ENCODE results near the gene DENND1A. TPM values are rescaled to one million over a fixed set of nuclear protein-coding genes. Genes with fewer than 3 reads are reported as not detected.

The DENND1A gene
- total RNA-seq, 1 experiment from 2014 or later: 29.7 TPM

DNA sequence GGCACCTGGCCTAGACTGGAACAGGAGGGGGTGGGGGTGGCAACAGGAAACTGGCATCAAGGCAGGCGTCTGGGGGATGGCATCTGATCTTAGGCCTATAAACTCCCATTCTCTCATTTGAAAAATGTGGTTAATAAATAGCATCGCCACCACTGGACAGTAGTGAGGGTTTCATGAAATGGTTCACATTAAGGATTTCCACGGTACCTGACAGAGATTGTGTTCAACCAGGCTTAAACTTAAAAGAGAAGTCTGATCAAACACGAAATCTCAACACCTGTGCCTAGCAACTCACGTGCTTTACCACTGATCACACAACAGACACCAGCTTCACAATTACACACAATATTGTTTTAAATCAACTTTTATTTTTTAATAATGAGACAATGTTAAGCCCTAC, 3.0 kb downstream of the DENND1A start:
- Histone ChIP-seq H3K9me3 (ENCODE audit: low read length) (no peaks in the 10 kb centered on the region), H3K27me3 (ENCODE audit: low read length) (no peaks in the 10 kb centered on the region), H3K79me2 (ENCODE audit: low read length) (peaks cover 63% of the 10 kb centered on the region), H3K4me2 (ENCODE audit: low read length) (no peak overlapping the region), H4K20me1 (ENCODE audit: low read length) (0 out of 2 replicates have a peak, but pooled peaks cover 4% of the 10 kb centered on the region), H3K9me2 (replicated peaks; ENCODE audit: low read length) (no peaks in the 10 kb centered on the region), H3K4me1 (ENCODE audit: insufficient read depth, low read length) (peaks cover 71% of the 10 kb centered on the region), H3K4me3 (ENCODE audit: low read length) (no peak overlapping the region), H3K27ac (ENCODE audit: low read length) (no peak overlapping the region), H2AFZ (ENCODE audit: low read length) (no peak overlapping the region), H3F3A (ENCODE audit: low read length, unreplicated experiment) (no peaks in the 10 kb centered on the region), H3K36me3 (ENCODE audit: low read depth, low read length) (no peaks in the 10 kb centered on the region), H3K9ac (ENCODE audit: low read length) (no peak overlapping the region)
- DNase-seq (no peak), ATAC-seq (no peak)
- CTCF ChIA-PET: no interaction called here
- TF ChIP-seq EZH2phosphoT487 (IDR thresholded peaks at IDR 0.05; ENCODE audit: borderline replicate concordance, low read length) (no peak), EZH2 (IDR thresholded peaks at IDR 0.05; ENCODE audit: low read length, unreplicated experiment) (no peak)
- TF ChIP-seq, protein P1, sequence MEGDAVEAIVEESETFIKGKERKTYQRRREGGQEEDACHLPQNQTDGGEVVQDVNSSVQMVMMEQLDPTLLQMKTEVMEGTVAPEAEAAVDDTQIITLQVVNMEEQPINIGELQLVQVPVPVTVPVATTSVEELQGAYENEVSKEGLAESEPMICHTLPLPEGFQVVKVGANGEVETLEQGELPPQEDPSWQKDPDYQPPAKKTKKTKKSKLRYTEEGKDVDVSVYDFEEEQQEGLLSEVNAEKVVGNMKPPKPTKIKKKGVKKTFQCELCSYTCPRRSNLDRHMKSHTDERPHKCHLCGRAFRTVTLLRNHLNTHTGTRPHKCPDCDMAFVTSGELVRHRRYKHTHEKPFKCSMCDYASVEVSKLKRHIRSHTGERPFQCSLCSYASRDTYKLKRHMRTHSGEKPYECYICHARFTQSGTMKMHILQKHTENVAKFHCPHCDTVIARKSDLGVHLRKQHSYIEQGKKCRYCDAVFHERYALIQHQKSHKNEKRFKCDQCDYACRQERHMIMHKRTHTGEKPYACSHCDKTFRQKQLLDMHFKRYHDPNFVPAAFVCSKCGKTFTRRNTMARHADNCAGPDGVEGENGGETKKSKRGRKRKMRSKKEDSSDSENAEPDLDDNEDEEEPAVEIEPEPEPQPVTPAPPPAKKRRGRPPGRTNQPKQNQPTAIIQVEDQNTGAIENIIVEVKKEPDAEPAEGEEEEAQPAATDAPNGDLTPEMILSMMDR (conservative IDR thresholded peaks at IDR 0.05; ENCODE audit: low read depth, low read length): no peak
- POLR2A ChIA-PET (ENCODE audit: unreplicated experiment): no interaction called here
- intact Hi-C loops (cut with micrococcal nuclease): loop anchor here (5.0 kb wide), 1 partner anchor 385 kb away; no protein-coding TSS in a partner anchor
- no TSS peak for BruUV-seq (replicated peaks)

GRCh38 chr9:123925819-123926218, 4.1 kb downstream of the DENND1A start:
- ChIA-PET POLR2A (ENCODE audit: unreplicated experiment) (no interaction called here), CTCF (no interaction called here)
- no peaks in the 10 kb centered on the region for H3K36me3 ChIP-seq (ENCODE audit: low read depth, low read length)
- peaks cover 73% of the 10 kb centered on the region for H3K79me2 ChIP-seq (ENCODE audit: low read length)
- DNase-seq (peak; percentile 58), ATAC-seq (no peak)
- H3K27me3 ChIP-seq (ENCODE audit: low read length): no peaks in the 10 kb centered on the region
- H3K27ac ChIP-seq (ENCODE audit: low read length): peak overlapping the region; percentile 39; the same call in 1 of the 2 replicates
- H2AFZ ChIP-seq (ENCODE audit: low read length): no peak overlapping the region
- peak overlapping the region; percentile 28 for H3K4me2 ChIP-seq (ENCODE audit: low read length)
- H3K4me3 ChIP-seq (ENCODE audit: low read length): no peak overlapping the region
- H3K9me3 ChIP-seq (ENCODE audit: low read length): no peaks in the 10 kb centered on the region
- H3K9me2 ChIP-seq (replicated peaks; ENCODE audit: low read length): no peaks in the 10 kb centered on the region
- intact Hi-C loops (cut with micrococcal nuclease): loop anchor here (5.0 kb wide), 1 partner anchor 384 kb away; no protein-coding TSS in a partner anchor
- TF ChIP-seq, protein P1 (conservative IDR thresholded peaks at IDR 0.05; ENCODE audit: low read depth, low read length): no peak
- TF ChIP-seq EZH2phosphoT487 (IDR thresholded peaks at IDR 0.05; ENCODE audit: borderline replicate concordance, low read length): no peak
- no peak for TF ChIP-seq EZH2 (IDR thresholded peaks at IDR 0.05; ENCODE audit: low read length, unreplicated experiment)
- no peaks in the 10 kb centered on the region for H3F3A ChIP-seq (ENCODE audit: low read length, unreplicated experiment)
- peaks cover 61% of the 10 kb centered on the region for H3K4me1 ChIP-seq (ENCODE audit: insufficient read depth, low read length)
- H4K20me1 ChIP-seq (ENCODE audit: low read length): 0 out of 2 replicates have a peak, but pooled peaks cover 4% of the 10 kb centered on the region
- no TSS peak for BruUV-seq (replicated peaks)
- no peak overlapping the region for H3K9ac ChIP-seq (ENCODE audit: low read length)

GRCh38 chr9:123925161-123925560, 4.8 kb downstream of the DENND1A start:
- H3K9ac ChIP-seq (ENCODE audit: low read length): no peak overlapping the region
- POLR2A ChIA-PET (ENCODE audit: unreplicated experiment): no interaction called here
- 0 out of 2 replicates have a peak, but pooled peaks cover 4% of the 10 kb centered on the region for H4K20me1 ChIP-seq (ENCODE audit: low read length)
- peak overlapping the region; percentile 39 for H3K27ac ChIP-seq (ENCODE audit: low read length)
- TF ChIP-seq EZH2phosphoT487 (IDR thresholded peaks at IDR 0.05; ENCODE audit: borderline replicate concordance, low read length): no peak
- no peak for TF ChIP-seq EZH2 (IDR thresholded peaks at IDR 0.05; ENCODE audit: low read length, unreplicated experiment)
- TF ChIP-seq, protein P1 (conservative IDR thresholded peaks at IDR 0.05; ENCODE audit: low read depth, low read length): no peak
- H3K27me3 ChIP-seq (ENCODE audit: low read length): no peaks in the 10 kb centered on the region
- no peaks in the 10 kb centered on the region for H3F3A ChIP-seq (ENCODE audit: low read length, unreplicated experiment)
- no peaks in the 10 kb centered on the region for H3K36me3 ChIP-seq (ENCODE audit: low read depth, low read length)
- H3K4me2 ChIP-seq (ENCODE audit: low read length): peak overlapping the region; percentile 28
- no peak overlapping the region for H3K4me3 ChIP-seq (ENCODE audit: low read length)
- peak; percentile 43 for DNase-seq
- intact Hi-C loops (cut with micrococcal nuclease): loop anchor here (5.0 kb wide), 1 partner anchor 383 kb away; no protein-coding TSS in a partner anchor
- peaks cover 75% of the 10 kb centered on the region for H3K79me2 ChIP-seq (ENCODE audit: low read length)
- BruUV-seq (replicated peaks): no TSS peak
- CTCF ChIA-PET: no interaction called here
- peaks cover 55% of the 10 kb centered on the region for H3K4me1 ChIP-seq (ENCODE audit: insufficient read depth, low read length)
- no peaks in the 10 kb centered on the region for H3K9me2 ChIP-seq (replicated peaks; ENCODE audit: low read length)
- ATAC-seq: peak; percentile 33
- H2AFZ ChIP-seq (ENCODE audit: low read length): no peak overlapping the region
- no peaks in the 10 kb centered on the region for H3K9me3 ChIP-seq (ENCODE audit: low read length)

Data from PC-3 (cell line).